Sigmoid colon (tissue), 4 donors: ENCODE results near the gene CAMSAP2.

Source experiments
- CTCF ChIP-seq, 4 experiments: fragments of 450-650 bp in 3 of 4; fragments of 200-600 bp in 1 of 4; IDR thresholded peaks; one replicate each; pipeline ENCODE4 v1.5.1; 2016 to 2019; ENCODE audit warnings: antibody characterized with exemption in 4 of 4, mild to moderate bottlenecking in 3 of 4, moderate library complexity in 2 of 4
- POLR2AphosphoS5 ChIP-seq, 4 donors: sonication (generic); formaldehyde crosslinking; IDR thresholded peaks; one replicate each; pipeline ENCODE4 v1.6.1; 2017; ENCODE audit warnings: antibody characterized with exemption in 4 of 4

- TF ChIP-seq CTCF (IDR thresholded peaks at IDR 0.05), result no peak
- no peak for TF ChIP-seq POLR2AphosphoS5 (IDR thresholded peaks at IDR 0.05)
Measured at GRCh38 chr1:200861937-200862647, 123.4 kb downstream of the CAMSAP2 start.
